ENCODE results near the gene VEPH1.

VEPH1 gene

DNA sequence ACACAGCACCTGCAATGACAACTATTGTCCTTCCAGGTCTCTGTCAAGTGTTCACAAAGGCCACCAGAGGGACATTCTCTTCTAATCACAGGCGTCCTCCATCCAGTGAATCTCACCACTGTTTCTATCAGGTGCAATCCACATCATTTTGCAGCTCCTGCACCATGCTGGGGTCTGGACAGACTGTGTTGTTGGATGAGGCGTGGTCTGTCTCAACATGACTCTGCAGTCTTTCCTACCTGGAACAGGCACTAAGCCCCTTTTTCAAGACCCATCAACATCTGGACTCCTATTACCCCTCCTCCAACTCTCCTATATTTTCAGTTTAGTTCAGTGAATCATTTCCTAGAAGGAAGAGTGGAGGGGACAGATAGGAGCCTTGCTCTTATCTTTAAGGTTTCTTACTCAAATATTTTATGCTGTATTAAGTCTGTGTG lies 31.5 kb upstream of the VEPH1 start:
- ATAC-seq (ENCODE audit: low read depth) = no peak
- TF ChIP-seq, protein P1, sequence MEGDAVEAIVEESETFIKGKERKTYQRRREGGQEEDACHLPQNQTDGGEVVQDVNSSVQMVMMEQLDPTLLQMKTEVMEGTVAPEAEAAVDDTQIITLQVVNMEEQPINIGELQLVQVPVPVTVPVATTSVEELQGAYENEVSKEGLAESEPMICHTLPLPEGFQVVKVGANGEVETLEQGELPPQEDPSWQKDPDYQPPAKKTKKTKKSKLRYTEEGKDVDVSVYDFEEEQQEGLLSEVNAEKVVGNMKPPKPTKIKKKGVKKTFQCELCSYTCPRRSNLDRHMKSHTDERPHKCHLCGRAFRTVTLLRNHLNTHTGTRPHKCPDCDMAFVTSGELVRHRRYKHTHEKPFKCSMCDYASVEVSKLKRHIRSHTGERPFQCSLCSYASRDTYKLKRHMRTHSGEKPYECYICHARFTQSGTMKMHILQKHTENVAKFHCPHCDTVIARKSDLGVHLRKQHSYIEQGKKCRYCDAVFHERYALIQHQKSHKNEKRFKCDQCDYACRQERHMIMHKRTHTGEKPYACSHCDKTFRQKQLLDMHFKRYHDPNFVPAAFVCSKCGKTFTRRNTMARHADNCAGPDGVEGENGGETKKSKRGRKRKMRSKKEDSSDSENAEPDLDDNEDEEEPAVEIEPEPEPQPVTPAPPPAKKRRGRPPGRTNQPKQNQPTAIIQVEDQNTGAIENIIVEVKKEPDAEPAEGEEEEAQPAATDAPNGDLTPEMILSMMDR (IDR thresholded peaks at IDR 0.05; ENCODE audit: poor library complexity, severe bottlenecking) = no peak

DNA sequence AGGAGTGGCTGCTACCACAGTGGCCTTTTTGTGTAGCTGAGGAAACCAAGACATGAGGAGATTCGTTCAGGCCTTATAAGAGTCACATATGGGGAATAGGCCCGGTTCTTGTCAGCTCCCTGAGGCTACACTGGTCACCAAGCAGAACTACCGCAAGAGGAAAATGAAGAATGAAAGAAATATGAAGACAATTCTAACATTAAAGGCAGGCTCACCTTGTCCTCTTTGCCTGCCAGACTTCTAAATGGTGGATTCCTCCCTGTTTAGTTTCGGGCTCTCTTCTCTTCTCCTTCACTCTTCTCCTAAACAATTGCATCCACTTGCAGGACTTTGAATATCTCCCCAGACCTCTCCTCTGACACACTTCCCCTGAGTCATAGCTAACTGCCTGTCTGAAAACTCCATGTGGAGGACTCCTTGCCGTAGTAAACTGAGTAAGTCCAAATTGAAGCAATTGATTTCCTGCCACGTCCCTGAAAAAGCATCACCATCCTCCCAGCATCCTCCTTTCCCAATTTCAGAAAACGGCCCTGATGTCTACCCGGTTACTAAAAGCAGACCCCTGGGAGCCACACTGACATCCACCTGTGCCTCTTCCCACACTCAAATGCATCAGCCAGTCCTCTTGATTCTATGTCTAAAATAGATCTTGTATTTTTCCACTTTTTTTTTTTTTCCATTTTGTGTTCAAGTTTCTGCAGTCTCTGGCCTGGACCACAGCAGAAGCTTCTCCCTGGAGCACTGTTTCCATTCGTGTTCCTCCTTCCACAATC lies 30.3 kb upstream of the VEPH1 start:
- H3K36me3 ChIP-seq (ENCODE audit: low read depth) = no peaks in the 10 kb centered on the region
- H3K4me3 ChIP-seq (ENCODE audit: severe bottlenecking) = no peak overlapping the region
- no peaks in the 10 kb centered on the region for H3K9me3 ChIP-seq (ENCODE audit: severe bottlenecking)
- TF ChIP-seq, protein P1 (IDR thresholded peaks at IDR 0.05; ENCODE audit: poor library complexity, severe bottlenecking) = no peak
- no peak for DNase-seq (ENCODE audit: low spot score)
- H3K4me1 ChIP-seq (ENCODE audit: insufficient read depth, poor library complexity, severe bottlenecking) = peaks cover 3% of the 10 kb centered on the region
- no peaks in the 10 kb centered on the region for H3K27me3 ChIP-seq (ENCODE audit: insufficient read depth, poor library complexity, severe bottlenecking)
- no peak overlapping the region for H3K27ac ChIP-seq (ENCODE audit: poor library complexity, severe bottlenecking)
- peak; percentile 60 for ATAC-seq (ENCODE audit: low read depth)

More for the DNA sequence above, 31.5 kb upstream of the VEPH1 start:
- Histone ChIP-seq H3K36me3 (ENCODE audit: low read depth) (no peaks in the 10 kb centered on the region), H3K4me3 (ENCODE audit: severe bottlenecking) (no peak overlapping the region), H3K27me3 (ENCODE audit: insufficient read depth, poor library complexity, severe bottlenecking) (no peaks in the 10 kb centered on the region), H3K9me3 (ENCODE audit: severe bottlenecking) (no peaks in the 10 kb centered on the region), H3K4me1 (ENCODE audit: insufficient read depth, poor library complexity, severe bottlenecking) (peaks cover 3% of the 10 kb centered on the region), H3K27ac (ENCODE audit: poor library complexity, severe bottlenecking) (no peak overlapping the region)
- no peak for DNase-seq (ENCODE audit: low spot score)

DNA sequence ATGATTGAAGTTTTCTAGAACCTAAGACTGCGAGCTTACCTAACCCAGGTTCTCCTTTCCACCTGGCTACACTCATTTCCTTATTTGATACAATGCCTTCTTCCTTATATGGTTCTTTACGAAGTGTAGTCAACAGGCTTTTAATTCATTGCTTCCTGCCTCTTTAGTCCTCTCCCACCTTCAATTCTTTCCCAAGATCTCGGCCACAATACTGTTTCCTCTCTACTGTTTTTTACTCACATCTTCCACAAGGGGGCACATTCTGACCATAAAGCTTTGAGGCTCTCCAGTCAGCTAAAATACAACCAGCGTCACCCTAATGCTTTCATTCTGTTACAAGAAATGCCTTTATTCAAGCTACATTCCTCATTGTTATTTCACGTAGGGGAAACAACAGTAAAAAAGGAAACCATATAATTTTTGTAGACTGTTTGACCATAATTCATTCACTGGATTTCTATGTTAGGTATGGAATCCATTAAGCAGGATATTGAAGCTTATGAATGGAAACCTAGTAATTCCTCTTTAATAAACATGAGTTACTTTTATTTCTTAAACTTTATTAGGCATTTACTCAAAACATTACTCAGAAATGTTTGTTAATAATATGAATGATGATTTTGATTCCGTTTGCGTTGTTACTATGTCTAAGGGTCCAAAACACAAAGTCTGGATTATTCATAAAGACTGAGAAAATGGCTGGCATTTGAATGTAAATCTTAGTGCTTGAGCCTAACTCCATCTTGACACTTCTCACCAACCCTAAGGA lies 29.5 kb upstream of the VEPH1 start:
- Histone ChIP-seq H3K4me3 (ENCODE audit: severe bottlenecking) (no peak overlapping the region), H3K27ac (ENCODE audit: poor library complexity, severe bottlenecking) (no peak overlapping the region), H3K36me3 (ENCODE audit: low read depth) (no peaks in the 10 kb centered on the region), H3K9me3 (ENCODE audit: severe bottlenecking) (no peaks in the 10 kb centered on the region), H3K27me3 (ENCODE audit: insufficient read depth, poor library complexity, severe bottlenecking) (no peaks in the 10 kb centered on the region), H3K4me1 (ENCODE audit: insufficient read depth, poor library complexity, severe bottlenecking) (peaks cover 3% of the 10 kb centered on the region)
- ATAC-seq (ENCODE audit: low read depth) = peak; percentile 83
- no peak for DNase-seq (ENCODE audit: low spot score)
- TF ChIP-seq, protein P1 (IDR thresholded peaks at IDR 0.05; ENCODE audit: poor library complexity, severe bottlenecking) = peak; percentile 91

DNA sequence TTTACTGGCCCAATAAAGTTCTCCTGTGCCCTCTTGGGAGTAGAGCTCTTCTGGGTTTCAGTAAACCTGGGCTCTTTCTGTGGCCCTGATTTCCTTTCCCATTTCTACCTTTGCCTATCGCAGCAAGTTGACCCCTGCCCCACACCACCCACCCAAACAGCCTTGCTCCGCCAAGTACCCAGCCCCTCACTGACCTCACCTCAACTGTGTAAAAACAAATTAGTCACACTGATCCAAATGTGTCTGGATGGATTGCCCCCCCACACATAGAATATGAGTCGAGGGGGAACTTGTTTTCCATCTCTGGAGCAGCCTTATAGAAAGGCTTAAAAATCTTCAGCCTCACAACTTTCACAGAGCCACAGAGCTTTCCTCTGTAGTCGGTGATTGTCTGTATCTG lies 28.6 kb upstream of the VEPH1 start:
- Histone ChIP-seq H3K4me3 (ENCODE audit: severe bottlenecking) (no peak overlapping the region), H3K27ac (ENCODE audit: poor library complexity, severe bottlenecking) (no peak overlapping the region), H3K36me3 (ENCODE audit: low read depth) (no peaks in the 10 kb centered on the region), H3K4me1 (ENCODE audit: insufficient read depth, poor library complexity, severe bottlenecking) (peaks cover 3% of the 10 kb centered on the region), H3K27me3 (ENCODE audit: insufficient read depth, poor library complexity, severe bottlenecking) (no peaks in the 10 kb centered on the region), H3K9me3 (ENCODE audit: severe bottlenecking) (no peaks in the 10 kb centered on the region)
- DNase-seq (ENCODE audit: low spot score) (no peak), ATAC-seq (ENCODE audit: low read depth) (no peak)
- TF ChIP-seq, protein P1 (IDR thresholded peaks at IDR 0.05; ENCODE audit: poor library complexity, severe bottlenecking) = no peak

Measured in RWPE2 (cell line).